Activated naive CD4-positive, alpha-beta T cell (primary cell): ENCODE data around the gene RTEL1.

ENCODE experiments used
- DNase-seq, 4 experiments: peaks; one replicate each; lab custom pipeline; 2025; lab: John Stamatoyannopoulos, UW

The RTEL1 gene

DNA sequence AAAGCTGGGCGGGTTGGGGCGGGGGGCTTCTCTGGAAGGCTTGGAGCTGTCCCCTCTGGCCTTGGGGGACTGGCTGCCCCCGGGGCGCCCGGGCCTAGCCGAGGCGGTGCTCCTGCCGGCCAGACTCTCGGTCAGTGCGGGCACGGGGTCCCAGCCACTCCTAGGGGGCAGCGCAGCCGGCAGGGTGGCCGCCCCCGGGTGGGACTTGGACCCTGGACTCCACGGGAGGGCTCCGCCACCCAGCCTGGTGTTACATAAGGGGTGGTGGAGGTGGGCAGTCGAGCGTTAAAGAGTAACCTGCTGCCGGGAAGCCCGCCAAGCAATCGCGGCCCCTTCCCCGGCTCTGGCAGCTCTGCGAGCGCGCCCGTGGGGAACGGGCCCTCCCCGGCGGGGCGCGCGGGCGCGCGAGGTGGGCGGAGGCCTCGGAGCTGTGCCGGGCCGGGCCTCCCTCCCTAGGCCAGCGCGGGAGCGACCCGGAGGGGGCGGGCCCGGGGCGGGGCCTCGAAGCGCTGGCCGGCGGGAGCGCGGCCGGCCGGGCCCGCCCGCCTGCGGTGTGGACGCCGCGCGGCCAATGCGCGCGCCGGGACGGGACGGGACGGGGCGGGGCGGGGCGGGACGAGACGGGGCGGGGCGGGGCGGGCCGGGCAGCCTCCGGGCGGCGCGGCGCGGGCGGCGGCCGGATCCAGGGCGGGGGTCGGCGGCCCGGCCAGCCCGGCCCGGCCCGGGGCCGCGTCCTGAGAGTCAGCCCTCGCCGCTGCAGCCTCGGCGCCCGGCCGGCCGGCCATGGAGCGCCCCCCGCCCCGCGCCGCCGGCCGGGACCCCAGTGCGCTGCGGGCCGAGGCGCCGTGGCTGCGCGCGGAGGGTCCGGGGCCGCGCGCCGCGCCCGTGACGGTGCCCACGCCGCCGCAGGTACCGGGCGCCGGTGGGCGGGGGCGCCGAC is 81.3 kb downstream of the RTEL1 start, which contains the start of gene SLC2A4RG:
TSS of gene SLC2A4RG (plus strand) at position 647 of the 940 bp plus-strand sequence. CDS start at position 784, 137 bp downstream.
- peak in 1 of 4 experiments; percentile 63 for DNase-seq

DNA sequence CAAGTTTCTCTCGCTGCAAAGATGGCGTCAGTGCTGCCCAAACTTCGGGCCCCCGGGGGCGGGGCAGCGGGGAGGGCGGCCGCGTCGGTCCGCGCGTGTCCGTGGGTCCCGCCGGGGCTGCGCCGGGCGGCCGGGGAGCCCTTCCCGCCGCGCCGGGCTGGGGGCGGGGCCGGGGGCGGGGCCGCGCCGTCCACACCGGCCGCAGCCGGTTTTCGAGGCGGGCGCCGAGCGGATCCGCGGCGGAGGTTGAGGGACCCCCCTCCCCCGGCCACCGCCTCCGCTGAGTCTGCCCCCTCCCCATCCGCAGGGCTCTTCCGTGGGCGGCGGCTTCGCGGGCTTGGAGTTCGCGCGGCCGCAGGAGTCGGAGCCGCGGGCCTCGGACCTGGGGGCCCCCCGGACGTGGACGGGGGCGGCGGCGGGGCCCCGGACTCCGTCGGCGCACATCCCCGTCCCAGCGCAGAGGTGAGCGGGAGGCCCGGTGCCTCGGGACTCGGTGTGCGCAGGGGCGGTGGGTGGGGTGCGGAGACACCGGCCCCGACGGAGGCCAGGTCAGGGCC is 82.0 kb downstream of the RTEL1 start:
- peak in 2 of 4 experiments; percentile 23 to 52 for DNase-seq

GRCh38 chr20:63740627-63741353 is 82.7 kb downstream of the RTEL1 start:
- peak in 1 of 4 experiments; percentile 32 for DNase-seq

GRCh38 chr20:63741354-63741675 is 83.2 kb downstream of the RTEL1 start:
- no peak for DNase-seq

- DNase-seq, result no peak
Measured at GRCh38 chr20:63741676-63742380, 83.7 kb downstream of the RTEL1 start.

GRCh38 chr20:63742381-63743024 is 84.4 kb downstream of the RTEL1 start:
- no peak for DNase-seq

- no peak for DNase-seq
Measured at GRCh38 chr20:63743210-63743970, 85.3 kb downstream of the RTEL1 start.

DNA sequence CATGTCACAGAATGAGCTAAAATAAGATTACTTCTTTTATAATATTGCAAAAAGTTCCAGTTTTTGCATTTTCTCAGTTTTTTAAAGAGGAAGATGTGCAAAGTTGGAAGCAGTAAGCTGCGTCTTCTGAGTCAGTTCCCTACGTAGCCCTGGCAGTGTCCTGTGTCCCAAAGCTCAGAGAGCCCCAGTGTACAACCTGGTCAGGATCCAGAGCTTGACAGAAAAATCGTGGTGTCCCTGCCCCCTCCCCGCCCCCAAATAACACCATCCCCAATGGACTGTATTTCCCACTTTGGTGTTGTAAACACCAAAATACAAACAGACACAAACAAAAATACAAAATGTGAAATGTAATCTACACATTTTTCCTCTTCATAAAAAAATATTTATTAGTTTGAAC is 86.0 kb downstream of the RTEL1 start:
- no peak for DNase-seq

DNA sequence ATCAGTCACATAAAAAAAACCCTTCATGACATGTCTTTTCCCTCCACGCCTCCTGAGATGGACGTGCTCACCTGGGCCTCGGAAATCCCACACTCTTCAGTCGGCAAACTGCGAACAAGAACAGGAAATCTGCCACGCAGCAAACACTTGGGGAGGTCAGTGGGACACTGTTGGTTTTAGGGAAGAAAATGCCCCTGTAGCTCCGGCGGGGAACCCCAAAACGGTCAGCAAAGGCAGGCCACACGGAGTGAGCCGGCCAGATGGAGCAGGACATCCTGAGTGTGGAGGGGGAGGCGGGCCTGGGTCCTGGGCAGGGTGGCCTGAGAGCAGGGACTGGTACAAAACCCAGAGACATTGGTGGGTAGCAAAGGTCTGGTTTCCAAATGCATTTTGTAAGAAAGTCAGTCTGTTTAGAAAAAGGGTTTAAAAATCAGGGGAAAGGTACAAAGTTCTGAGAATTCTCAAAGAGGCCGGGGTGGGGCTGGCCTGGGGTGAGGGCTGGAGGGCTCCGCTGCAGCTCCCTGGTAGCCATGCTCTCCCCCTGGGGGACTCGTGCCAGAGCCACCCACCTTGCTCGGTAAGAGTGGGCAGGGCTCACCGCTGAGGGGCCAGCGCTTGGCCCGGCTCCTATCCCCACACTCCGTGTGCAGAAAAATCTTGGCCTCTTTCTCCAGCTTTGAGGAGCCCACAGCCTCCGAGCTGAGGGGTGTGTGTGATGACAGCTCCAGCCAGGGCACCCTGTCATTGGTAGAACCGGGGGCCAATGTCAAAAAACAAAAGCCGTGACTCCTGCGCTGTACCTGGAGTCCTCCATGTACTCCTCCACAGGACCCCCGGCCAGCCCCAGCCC is 86.7 kb downstream of the RTEL1 start:
- no peak for DNase-seq

DNA sequence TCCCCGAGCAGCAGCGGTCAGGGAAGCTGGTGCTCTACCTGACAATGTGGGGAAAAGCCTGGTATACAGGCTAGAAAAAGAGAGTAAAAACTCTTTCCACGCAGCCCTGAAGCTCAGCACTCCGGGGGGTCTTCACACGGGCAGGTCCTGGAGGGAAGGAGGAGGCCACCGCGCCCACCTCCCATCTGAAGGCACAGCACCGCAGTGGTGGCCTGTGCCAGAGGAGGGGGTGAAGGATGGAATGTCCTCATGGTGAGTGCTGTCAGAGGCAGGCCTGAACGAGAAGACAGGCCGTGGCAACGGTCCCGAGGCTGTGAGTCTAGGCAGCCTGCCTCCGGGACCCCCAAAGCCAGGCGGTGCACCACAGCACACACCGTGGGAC is 87.3 kb downstream of the RTEL1 start:
- no peak for DNase-seq
